HG02938 (cell line): ENCODE results near the gene LIME1.

Source experiments
- ATAC-seq: cut with Tn5 transposase; IDR thresholded peaks from one replicate; pipeline ENCODE4 v1.9.1; 2021; ENCODE audit warnings: mild to moderate bottlenecking, moderate library complexity; ENCODE audit not compliant: unreplicated experiment

LIME1 gene

GRCh38 chr20:63748934-63749270 is 12.4 kb downstream of the LIME1 start:
- no peak for ATAC-seq

GRCh38 chr20:63749597-63750508 is 13.4 kb downstream of the LIME1 start:
- ATAC-seq = no peak

GRCh38 chr20:63750807-63751470 is 14.5 kb downstream of the LIME1 start:
- ATAC-seq = no peak

GRCh38 chr20:63751471-63752271 is 15.2 kb downstream of the LIME1 start:
- no peak for ATAC-seq

- ATAC-seq = no peak
These were observed 16.1 kb downstream of the LIME1 start for GRCh38 chr20:63752411-63753101.

GRCh38 chr20:63753381-63753780 is 16.9 kb downstream of the LIME1 start:
- ATAC-seq = no peak

- no peak for ATAC-seq
These were observed 17.5 kb downstream of the LIME1 start for GRCh38 chr20:63754008-63754407.

GRCh38 chr20:63755933-63756647 is 19.6 kb downstream of the LIME1 start:
- ATAC-seq = no peak

- no peak for ATAC-seq
These were observed 20.2 kb downstream of the LIME1 start for GRCh38 chr20:63756648-63756991.

GRCh38 chr20:63758152-63758551 is 21.7 kb downstream of the LIME1 start:
- ATAC-seq = no peak

GRCh38 chr20:63759377-63759901 is 23.0 kb downstream of the LIME1 start:
- no peak for ATAC-seq

GRCh38 chr20:63765082-63765873 is 28.8 kb downstream of the LIME1 start:
- ATAC-seq = no peak

- ATAC-seq = no peak
These were observed 29.4 kb downstream of the LIME1 start for GRCh38 chr20:63765902-63766301.

GRCh38 chr20:63766695-63767426 is 30.4 kb downstream of the LIME1 start:
- ATAC-seq = no peak

- no peak for ATAC-seq
These were observed 31.0 kb downstream of the LIME1 start for GRCh38 chr20:63767456-63767855.

GRCh38 chr20:63767886-63768285 is 31.4 kb downstream of the LIME1 start:
- no peak for ATAC-seq

- ATAC-seq = no peak
These were observed 32.4 kb downstream of the LIME1 start for GRCh38 chr20:63768591-63769515.
